Activated B cell treated with CpG ODN at 0.5 μM for 24 hours (primary cell): ENCODE measurements around the gene EIF3I. TPM values are rescaled to one million over a fixed set of nuclear protein-coding genes. Genes with fewer than 3 reads are reported as not detected.

Source experiments
- ATAC-seq: fragments of 200-7000 bp; cut with Tn5 transposase; one replicate; pipeline ENCODE4 v1.10.0; 2021; ENCODE audit warnings: low read depth, mild to moderate bottlenecking, moderate library complexity
- CTCF ChIA-PET: fragments of 350-600 bp; sonication (Branson Sonifier 250); formaldehyde crosslinking; loops from one replicate; lab custom pipeline; 2021; ENCODE audit warnings: antibody characterized with exemption; lab: Charles Lee
- POLR2A ChIA-PET: fragments of 350-600 bp; sonication (Branson Sonifier 250); formaldehyde crosslinking; loops from one replicate; lab custom pipeline; 2021; ENCODE audit warnings: antibody characterized with exemption; lab: Charles Lee
- DNase-seq: peaks from one replicate; pipeline ENCODE4 v3.0.0; 2022
- H3K27ac Mint-ChIP-seq: one replicate; pipeline ENCODE4 v1.8.0; 2020; ENCODE audit warnings: mixed read lengths
- H3K27me3 Mint-ChIP-seq: one replicate; pipeline ENCODE4 v1.8.0; 2021; ENCODE audit warnings: mixed read lengths
- H3K36me3 Mint-ChIP-seq: one replicate; pipeline ENCODE4 v1.8.0; 2021; ENCODE audit warnings: low read depth, mixed read lengths
- H3K4me1 Mint-ChIP-seq: one replicate; pipeline ENCODE4 v1.8.0; 2021; ENCODE audit warnings: mixed read lengths
- H3K4me3 Mint-ChIP-seq: one replicate; pipeline ENCODE4 v1.8.0; 2020; ENCODE audit warnings: mild to moderate bottlenecking, mixed read lengths
- H3K9me3 Mint-ChIP-seq: one replicate; pipeline ENCODE4 v1.8.0; 2020; ENCODE audit warnings: mixed read lengths
- CTCF ChIP-seq: fragments of 200-600 bp; IDR thresholded peaks from one replicate; pipeline ENCODE4 v1.8.0; 2022; ENCODE audit warnings: antibody characterized with exemption, mild to moderate bottlenecking
- intact Hi-C: fragments of 100-400 bp; cut with micrococcal nuclease; formaldehyde crosslinking; loops from one replicate; pipeline ENCODE4 v1.15.1; 2024
- total RNA-seq: library from RNA; stranded (reverse); gene quantifications from 2 replicates; pipeline ENCODE4 v1.2.3, GENCODE V29; 2022

The EIF3I gene
- total RNA-seq, 1 donor from 2014 or later: 196 TPM

- Mint-ChIP-seq H3K36me3 (peaks cover 94% of the 10 kb centered on the region), H3K27ac (no peak overlapping the region), H3K27me3 (no peaks in the 10 kb centered on the region), H3K9me3 (no peaks in the 10 kb centered on the region), H3K4me3 (no peak overlapping the region), H3K4me1 (peaks cover 3% of the 10 kb centered on the region)
- ATAC-seq (no peak), DNase-seq (no peak)
- intact Hi-C loops: no loop called here
- POLR2A ChIA-PET: interaction anchor here (0.5 to 0.6 kb wide), 2 partner anchors 43 to 63 kb away, joined by 4 to 11 read pairs; no protein-coding TSS in a partner anchor
- CTCF ChIA-PET: no interaction called here
- TF ChIP-seq CTCF: no peak
Observed at GRCh38 chr1:32192220-32192948, 29.8 kb upstream of the EIF3I start.

DNA sequence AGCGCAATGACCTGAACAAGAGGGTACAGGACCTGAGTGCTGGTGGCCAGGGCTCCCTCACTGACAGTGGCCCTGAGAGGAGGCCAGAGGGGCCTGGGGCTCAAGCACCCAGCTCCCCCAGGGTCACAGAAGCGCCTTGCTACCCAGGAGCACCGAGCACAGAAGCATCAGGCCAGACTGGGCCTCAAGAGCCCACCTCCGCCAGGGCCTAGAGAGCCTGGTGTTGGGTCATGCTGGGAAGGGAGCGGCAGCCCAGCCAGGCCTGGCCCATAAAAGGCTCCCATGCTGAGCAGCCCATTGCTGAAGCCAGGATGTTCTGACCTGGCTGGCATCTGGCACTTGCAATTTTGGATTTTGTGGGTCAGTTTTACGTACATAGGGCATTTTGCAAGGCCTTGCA is 27.2 kb upstream of the EIF3I start:
- Mint-ChIP-seq H3K36me3 (peaks cover 79% of the 10 kb centered on the region), H3K27me3 (no peaks in the 10 kb centered on the region), H3K9me3 (no peaks in the 10 kb centered on the region), H3K4me3 (no peak overlapping the region), H3K4me1 (peaks cover 12% of the 10 kb centered on the region), H3K27ac (no peak overlapping the region)
- POLR2A ChIA-PET: interaction anchor here (1.3 kb wide), 1 partner anchor 11 kb away, joined by 4 read pairs; the partner anchor contains the start of gene IQCC
- CTCF ChIA-PET: no interaction called here
- no peak for DNase-seq
- no peak for ATAC-seq
- intact Hi-C loops: no loop called here
- no peak for TF ChIP-seq CTCF

DNA sequence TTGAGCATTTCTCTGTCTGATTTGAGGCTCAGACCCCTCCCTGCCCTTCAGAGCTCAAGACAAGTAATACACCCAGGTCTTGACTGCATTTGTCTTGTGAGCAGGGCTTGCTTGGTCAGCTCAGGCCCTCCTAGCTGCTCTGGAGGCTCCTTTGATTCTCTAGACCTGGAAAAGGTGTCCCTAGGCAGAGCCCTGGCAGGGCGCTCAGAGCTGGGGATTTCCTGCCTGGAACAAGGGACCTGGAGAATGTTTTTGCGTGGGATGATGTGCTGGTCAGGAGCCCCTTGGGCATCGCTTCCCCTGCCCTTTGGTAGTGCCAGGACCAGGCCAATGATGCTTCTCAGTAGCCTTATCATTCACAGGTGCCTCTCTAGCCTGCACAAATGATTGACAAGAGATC is 26.7 kb upstream of the EIF3I start:
- H3K27ac Mint-ChIP-seq: no peak overlapping the region
- ChIA-PET CTCF (no interaction called here), POLR2A (interaction anchor here (1.3 kb wide), 1 partner anchor 10 kb away, joined by 4 read pairs; the partner anchor contains the start of gene IQCC)
- H3K9me3 Mint-ChIP-seq: no peaks in the 10 kb centered on the region
- DNase-seq (no peak), ATAC-seq (no peak)
- peaks cover 78% of the 10 kb centered on the region for H3K36me3 Mint-ChIP-seq
- no peak overlapping the region for H3K4me3 Mint-ChIP-seq
- intact Hi-C loops: no loop called here
- peaks cover 17% of the 10 kb centered on the region for H3K4me1 Mint-ChIP-seq
- H3K27me3 Mint-ChIP-seq: no peaks in the 10 kb centered on the region
- no peak for TF ChIP-seq CTCF

GRCh38 chr1:32195972-32196823 is 26.0 kb upstream of the EIF3I start:
- TF ChIP-seq CTCF: no peak
- H3K9me3 Mint-ChIP-seq: no peaks in the 10 kb centered on the region
- POLR2A ChIA-PET: interaction anchor here (1.3 to 1.4 kb wide), 2 partner anchors 10 to 140 kb away, joined by 4 to 8 read pairs; partner anchors contain the start of genes IQCC and MARCKSL1
- H3K27me3 Mint-ChIP-seq: no peaks in the 10 kb centered on the region
- ATAC-seq: no peak
- no peak overlapping the region for H3K4me3 Mint-ChIP-seq
- H3K36me3 Mint-ChIP-seq: peaks cover 73% of the 10 kb centered on the region
- no peak for DNase-seq
- CTCF ChIA-PET: no interaction called here
- peak overlapping the region; percentile 41 for H3K27ac Mint-ChIP-seq
- peaks cover 17% of the 10 kb centered on the region for H3K4me1 Mint-ChIP-seq
- intact Hi-C loops: no loop called here

DNA sequence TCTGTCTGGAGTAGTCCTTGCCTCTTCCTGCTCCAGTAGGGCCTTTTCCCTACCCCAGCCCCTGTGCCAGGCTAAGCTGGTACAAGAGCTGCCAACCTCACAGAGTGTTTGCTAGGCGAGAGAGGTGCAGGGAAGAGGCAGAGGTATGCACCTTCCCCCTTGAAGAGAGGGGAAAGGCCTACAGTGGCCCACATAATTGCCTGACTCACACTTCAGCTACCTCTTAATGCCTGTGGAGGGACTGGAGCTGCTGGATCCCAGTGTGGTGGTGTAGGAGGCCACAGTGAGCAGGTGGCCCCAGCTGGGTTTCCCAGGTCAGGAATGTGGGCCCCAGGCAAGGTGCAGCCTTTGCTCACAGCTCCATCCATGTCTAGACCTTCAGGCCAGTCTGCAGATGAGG is 25.1 kb upstream of the EIF3I start:
- ATAC-seq: no peak
- Mint-ChIP-seq H3K9me3 (no peaks in the 10 kb centered on the region), H3K27me3 (no peaks in the 10 kb centered on the region), H3K27ac (peak overlapping the region; percentile 54), H3K36me3 (peaks cover 66% of the 10 kb centered on the region), H3K4me1 (peaks cover 26% of the 10 kb centered on the region), H3K4me3 (no peak overlapping the region)
- DNase-seq: no peak
- POLR2A ChIA-PET: interaction anchor here (1.0 to 2.9 kb wide), 3 partner anchors 17 to 139 kb away, joined by 4 to 15 read pairs (median 8); partner anchors contain the start of genes MARCKSL1, TMEM39B and TXLNA
- TF ChIP-seq CTCF: no peak
- intact Hi-C loops: no loop called here
- CTCF ChIA-PET: no interaction called here
